Astrocyte (in vitro differentiated cells and primary cell): ENCODE results near the gene ERAL1.

ENCODE experiments used
- CTCF ChIP-seq: IDR thresholded peaks from 2 replicates; pipeline ENCODE4 v1.5.1; 2011; ENCODE audit warnings: low read depth, mild to moderate bottlenecking, inconsistent platforms, low read length, moderate library complexity; ENCODE audit not compliant: insufficient read depth
- EZH2 ChIP-seq: IDR thresholded peaks from 2 replicates; pipeline ENCODE4 v1.6.1; 2012; ENCODE audit warnings: mild to moderate bottlenecking, low read length, inconsistent platforms; ENCODE audit not compliant: insufficient read depth

DNA sequence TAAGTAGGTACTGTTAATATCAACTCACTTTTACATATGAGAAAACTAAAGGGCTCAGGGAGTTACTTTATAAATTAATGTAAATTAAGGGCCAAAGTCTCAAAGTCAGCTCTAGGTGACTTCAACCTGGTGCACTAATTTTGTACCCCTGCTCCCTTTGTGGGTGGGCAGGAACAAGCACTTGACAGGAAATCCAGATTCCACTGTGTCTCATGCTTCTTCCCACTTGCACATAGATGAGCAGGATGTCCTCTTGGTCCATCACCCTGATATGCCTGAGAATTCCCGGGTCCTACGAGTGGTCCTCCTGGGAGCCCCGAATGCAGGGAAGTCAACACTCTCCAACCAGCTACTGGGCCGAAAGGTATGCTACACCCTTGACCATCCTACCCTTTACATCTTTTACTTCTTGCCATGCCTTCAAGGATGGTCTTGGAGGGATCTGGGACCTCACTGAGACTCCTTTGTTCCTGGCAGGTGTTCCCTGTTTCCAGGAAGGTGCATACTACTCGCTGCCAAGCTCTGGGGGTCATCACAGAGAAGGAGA, 1.3 kb downstream of the ERAL1 start:
- TF ChIP-seq CTCF (no peak), EZH2 (no peak)
